BJ (cell line): ENCODE results near the gene MADD. TPM values are rescaled to one million over a fixed set of nuclear protein-coding genes. Genes with fewer than 3 reads are reported as not detected.

Experiments used
- CTCF ChIA-PET: fragments of 350-600 bp; formaldehyde crosslinking; extraction: SDS; loops from one replicate; lab custom pipeline; 2021; ENCODE audit warnings: antibody characterized with exemption, inconsistent platforms; lab: Yijun Ruan, JAX
- POLR2A ChIA-PET: fragments of 300-600 bp; sonication (Branson Sonifier 250); formaldehyde crosslinking; extraction: SDS; loops from one replicate; lab custom pipeline; 2021; ENCODE audit warnings: antibody characterized with exemption; lab: Charles Lee
- DNase-seq: peaks from one replicate; pipeline ENCODE4 v3.0.0-alpha.2; 2011; ENCODE audit warnings: low read depth
- H3K27me3 ChIP-seq: 2 replicates; pipeline ENCODE4 v1.6.0; 2011; ENCODE audit warnings: low read length; ENCODE audit not compliant: control insufficient read depth, insufficient read depth
- H3K36me3 ChIP-seq: 2 replicates; pipeline ENCODE4 v1.5.1; 2011; ENCODE audit warnings: low read length; ENCODE audit not compliant: control insufficient read depth, insufficient read depth
- H3K4me3 ChIP-seq: 2 replicates; pipeline ENCODE4 v1.5.1; 2011; ENCODE audit warnings: low read depth, mild to moderate bottlenecking, control low read depth, low read length
- CTCF ChIP-seq: IDR thresholded peaks from 2 replicates; pipeline ENCODE4 v1.5.1; 2011; ENCODE audit warnings: low read depth, mild to moderate bottlenecking, control low read depth, inconsistent platforms, low read length, moderate library complexity; ENCODE audit not compliant: insufficient read depth
- polyA plus RNA-seq: library from polyadenylated mRNA; depleted of rRNA; stranded (reverse); fragments of >200 nt; gene quantifications from 2 replicates; pipeline ENCODE4 v1.2.3, GENCODE V29; 2011

The MADD gene
- polyA plus RNA-seq, 1 experiment, result 19.8 TPM

GRCh38 chr11:47355283-47356128 is 85.6 kb downstream of the MADD start:
- Histone ChIP-seq H3K36me3 (no peaks in the 10 kb centered on the region), H3K4me3 (peak overlapping the region; percentile 29), H3K27me3 (no peaks in the 10 kb centered on the region)
- peak; percentile 36 for DNase-seq
- POLR2A ChIA-PET, result no interaction called here
- CTCF ChIA-PET, result interaction anchor here (0.6 to 2.1 kb wide), 27 partner anchors 9 to 460 kb away, joined by 3 to 14 read pairs (median 4); partner anchors contain the start of gene ARFGAP2
- TF ChIP-seq CTCF, result peak; percentile 100

GRCh38 chr11:47356129-47356997 is 86.4 kb downstream of the MADD start:
- DNase-seq, result no peak
- ChIA-PET CTCF (interaction anchor here (0.9 to 2.5 kb wide), 4 partner anchors 13 to 179 kb away, joined by 3 to 12 read pairs (median 6); no protein-coding TSS in a partner anchor), POLR2A (no interaction called here)
- Histone ChIP-seq H3K27me3 (no peaks in the 10 kb centered on the region), H3K4me3 (no peak overlapping the region), H3K36me3 (no peaks in the 10 kb centered on the region)
- no peak for TF ChIP-seq CTCF

GRCh38 chr11:47356998-47357329 is 87.0 kb downstream of the MADD start:
- TF ChIP-seq CTCF, result no peak
- CTCF ChIA-PET, result interaction anchor here (2.5 kb wide), 1 partner anchor 179 kb away, joined by 6 read pairs; no protein-coding TSS in a partner anchor
- Histone ChIP-seq H3K27me3 (no peaks in the 10 kb centered on the region), H3K4me3 (no peak overlapping the region), H3K36me3 (no peaks in the 10 kb centered on the region)
- POLR2A ChIA-PET, result no interaction called here
- no peak for DNase-seq

GRCh38 chr11:47357985-47358730 is 88.2 kb downstream of the MADD start:
- CTCF ChIA-PET, result interaction anchor here (2.5 kb wide), 1 partner anchor 180 kb away, joined by 6 read pairs; no protein-coding TSS in a partner anchor
- POLR2A ChIA-PET, result no interaction called here
- Histone ChIP-seq H3K36me3 (no peaks in the 10 kb centered on the region), H3K4me3 (no peak overlapping the region), H3K27me3 (no peaks in the 10 kb centered on the region)
- TF ChIP-seq CTCF, result no peak
- no peak for DNase-seq
